Measurements from ENCODE around the gene KLF16.

KLF16 gene

GRCh38 chr19:1818549-1819195 is 44.7 kb downstream of the KLF16 start:
- DNase-seq = no peak

GRCh38 chr19:1817553-1818179 is 45.7 kb downstream of the KLF16 start:
- no peak for DNase-seq

DNA sequence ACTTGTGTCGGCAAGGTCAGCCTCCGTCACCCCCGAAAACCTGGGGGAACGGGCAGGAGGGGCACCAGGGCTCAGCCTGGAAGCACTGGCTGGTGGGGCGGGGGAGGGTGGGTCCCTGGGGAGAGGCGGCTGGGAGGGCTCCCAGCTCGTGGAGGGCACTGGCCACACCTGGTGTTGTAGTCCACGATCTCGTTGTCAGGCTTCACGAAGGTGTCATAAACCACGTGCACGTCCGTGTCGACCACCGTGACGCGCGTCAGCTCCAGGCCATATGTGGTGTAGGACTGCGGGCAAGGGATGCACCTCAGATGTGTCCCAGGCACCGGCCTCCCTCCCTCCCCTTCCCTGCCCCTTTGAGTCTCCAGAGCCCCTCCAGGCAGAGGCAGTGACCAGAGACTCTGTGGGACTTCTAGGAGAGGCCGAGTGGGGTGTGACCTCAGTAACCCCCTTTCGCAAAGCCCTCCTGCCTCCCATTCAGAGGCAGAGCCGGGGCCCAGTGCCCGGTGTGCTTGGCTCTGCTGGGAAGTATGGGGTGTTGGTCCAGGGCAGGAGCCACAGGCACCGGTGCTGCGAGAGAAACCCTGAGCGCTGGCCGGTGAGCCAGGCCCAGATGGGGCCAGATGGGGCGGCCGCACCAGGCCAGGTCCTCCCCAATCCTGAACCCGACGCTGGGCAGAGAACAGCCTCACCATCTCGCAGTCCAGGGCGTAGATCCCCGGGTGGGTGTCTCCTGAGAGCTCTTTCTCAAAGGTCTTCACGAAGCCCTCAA is 46.7 kb downstream of the KLF16 start:
- DNase-seq = no peak

GRCh38 chr19:1815605-1816529 is 47.5 kb downstream of the KLF16 start:
- DNase-seq = no peak

GRCh38 chr19:1814833-1815604 is 48.4 kb downstream of the KLF16 start:
- no peak for DNase-seq

DNA sequence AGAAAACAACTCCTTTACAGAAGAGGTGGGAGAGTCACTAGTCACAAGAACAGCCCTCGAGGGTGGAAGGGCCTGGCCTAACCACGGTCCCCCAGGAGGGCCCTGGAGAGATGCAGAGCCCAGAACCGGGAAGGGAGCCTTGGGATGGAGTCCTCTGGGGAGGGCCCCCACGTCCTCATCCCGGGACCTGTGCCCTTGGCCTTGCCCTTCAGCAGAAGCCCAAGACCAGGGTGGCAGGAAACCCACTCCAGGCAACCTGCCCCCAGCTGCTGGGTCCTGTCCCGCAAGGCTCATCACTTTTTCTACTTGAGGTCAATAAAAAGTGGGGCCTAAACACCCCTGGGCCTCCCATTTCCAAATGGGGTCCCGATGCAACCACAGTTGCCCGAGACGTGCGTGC is 49.0 kb downstream of the KLF16 start:
- DNase-seq = no peak

DNA sequence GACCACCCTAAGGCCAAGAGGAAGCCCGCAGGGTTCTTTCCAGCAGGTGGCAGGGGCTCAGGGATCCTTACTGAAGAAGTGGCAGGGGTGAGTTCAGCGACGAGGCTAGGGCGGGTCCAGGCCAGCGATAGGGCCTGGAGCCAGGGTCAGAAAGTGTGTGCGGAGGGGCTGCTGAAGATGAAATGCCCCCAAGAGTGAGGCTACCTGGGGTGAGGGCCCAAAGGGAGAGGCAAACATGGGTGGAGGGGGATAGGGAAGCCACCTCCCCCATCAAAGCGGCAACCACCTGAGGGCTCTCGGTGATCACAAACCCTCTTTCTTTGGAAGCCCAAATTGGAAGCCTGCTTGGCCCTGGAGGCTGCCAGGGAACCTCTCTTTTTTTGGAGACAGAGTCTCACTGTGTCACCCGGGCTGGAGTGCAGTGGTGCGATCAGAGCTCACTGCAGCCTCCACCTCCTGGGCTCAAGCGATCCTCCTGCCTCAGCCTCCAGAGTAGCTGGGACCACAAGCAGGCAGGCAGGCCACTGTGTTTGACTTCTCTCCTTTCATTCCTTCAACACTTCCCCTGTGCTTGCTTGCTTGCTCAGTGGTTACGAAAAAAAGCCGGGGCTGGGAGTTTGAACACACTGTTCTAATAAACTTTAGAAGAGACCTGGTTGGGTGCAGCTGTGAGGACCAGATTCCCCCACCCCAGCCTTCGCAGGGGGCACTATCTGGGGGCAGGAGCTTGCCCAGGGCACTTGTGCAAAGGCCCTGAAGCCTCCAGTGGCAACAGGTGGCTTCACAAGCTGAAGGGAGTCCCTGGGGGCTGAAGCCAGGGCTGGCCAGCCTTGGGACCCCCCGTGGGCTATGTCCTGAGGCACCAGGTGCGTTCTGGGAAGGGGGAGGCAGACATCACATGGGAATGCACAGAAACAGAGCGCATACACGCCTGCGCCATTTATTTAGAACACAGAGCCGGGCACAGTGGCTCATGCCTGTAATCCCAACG is 49.9 kb downstream of the KLF16 start:
- DNase-seq = no peak

DNA sequence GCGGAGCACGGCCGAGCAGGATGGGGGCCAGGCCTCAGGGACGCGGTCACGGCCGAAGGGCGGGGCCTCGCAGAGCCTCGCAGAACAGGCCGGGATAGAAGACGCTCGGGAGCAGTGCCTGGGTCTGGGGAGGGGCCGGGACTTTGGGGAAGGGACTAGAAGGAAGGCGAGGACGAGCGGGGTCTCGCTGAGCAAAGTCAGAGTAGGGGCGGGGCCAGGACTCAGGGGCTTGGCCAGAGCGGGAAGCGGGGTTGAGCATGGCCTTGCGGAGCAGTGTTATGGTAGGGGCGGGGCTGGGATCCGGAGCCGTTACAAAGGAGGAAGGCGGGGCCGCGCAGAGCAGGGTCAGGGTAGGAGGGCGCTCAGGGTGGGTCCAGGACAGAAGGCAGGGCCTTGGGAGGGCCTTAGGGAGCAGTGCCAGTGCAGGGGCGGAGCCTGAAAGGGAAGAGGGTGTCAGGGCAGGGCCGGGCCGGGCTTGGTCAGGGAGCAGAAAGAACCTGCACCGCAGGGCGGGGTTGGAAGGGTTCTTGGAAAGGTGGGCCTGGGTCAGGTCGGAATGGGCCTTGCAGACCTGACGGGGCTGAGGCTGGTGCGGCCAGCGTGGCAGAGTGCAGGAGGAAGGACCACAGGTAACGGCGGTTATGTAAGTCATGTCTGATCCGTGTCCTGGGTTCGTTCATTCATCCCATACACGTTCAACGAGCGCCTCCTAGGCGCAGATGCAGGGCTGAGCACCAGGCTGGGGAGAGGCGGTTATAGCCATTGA is 50.8 kb downstream of the KLF16 start:
- DNase-seq = peak; percentile 98

- DNase-seq = no peak
These were observed 51.4 kb downstream of the KLF16 start, which contains the start of gene ATP8B3 for GRCh38 chr19:1811942-1812425. TSS of gene ATP8B3 (minus strand) at chr19:1812276. CDS start at chr19:1811736, 540 bp downstream.

DNA sequence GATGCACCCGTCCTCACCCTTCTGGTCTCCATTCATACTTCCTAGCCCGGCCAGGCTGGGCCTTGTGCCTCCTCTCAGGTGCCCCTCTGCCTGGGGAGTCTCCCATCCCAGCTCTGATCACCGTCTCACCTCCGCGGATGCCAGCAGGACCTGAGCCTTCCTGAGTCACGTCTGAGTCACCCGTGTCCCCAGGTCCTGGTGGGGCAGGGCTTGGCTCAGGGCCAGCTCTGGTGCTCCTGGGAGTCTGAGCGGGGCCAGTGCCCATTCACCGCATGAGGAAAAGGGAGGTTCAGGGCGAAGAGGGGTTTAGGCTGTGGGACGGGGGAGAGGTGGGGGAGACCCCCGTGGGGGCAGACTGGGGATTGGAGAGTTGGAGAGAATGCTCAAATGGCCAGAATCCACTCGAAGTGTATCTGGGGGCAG is 51.9 kb downstream of the KLF16 start:
- DNase-seq = no peak

DNA sequence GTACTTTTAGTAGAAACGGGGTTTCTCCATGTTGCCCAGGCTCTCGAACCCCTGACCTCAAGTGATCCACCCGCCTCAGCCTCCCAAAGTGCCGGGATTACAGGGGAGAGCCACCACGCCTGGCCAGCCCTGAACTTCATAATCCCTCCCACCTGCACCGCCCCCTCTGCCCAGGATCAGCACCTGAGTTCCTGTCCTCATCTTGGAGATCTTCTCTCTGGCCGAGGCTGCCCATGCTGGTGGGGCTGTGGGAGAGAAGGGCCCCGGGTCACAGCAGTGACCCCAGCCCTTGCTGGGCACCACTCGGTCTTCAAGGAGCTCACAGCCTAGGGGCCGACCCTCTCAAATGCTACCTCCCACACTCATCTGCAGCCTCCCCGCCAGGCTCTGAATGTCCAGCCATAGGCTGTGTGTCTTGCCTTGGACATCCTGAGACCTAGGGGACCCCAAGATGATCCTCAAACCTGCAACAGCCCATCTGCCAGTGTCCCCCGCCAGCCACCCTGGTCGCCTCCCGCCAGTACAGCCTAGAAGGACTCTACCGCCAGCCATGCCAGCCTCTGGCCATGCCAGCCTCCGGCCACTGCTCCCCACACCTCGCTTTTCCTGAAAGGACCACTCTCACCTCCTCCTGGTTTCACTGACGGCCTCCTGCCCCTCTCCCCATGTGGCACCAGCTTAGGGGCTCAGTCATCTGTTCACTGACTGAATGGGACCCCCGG is 52.8 kb downstream of the KLF16 start:
- no peak for DNase-seq

DNA sequence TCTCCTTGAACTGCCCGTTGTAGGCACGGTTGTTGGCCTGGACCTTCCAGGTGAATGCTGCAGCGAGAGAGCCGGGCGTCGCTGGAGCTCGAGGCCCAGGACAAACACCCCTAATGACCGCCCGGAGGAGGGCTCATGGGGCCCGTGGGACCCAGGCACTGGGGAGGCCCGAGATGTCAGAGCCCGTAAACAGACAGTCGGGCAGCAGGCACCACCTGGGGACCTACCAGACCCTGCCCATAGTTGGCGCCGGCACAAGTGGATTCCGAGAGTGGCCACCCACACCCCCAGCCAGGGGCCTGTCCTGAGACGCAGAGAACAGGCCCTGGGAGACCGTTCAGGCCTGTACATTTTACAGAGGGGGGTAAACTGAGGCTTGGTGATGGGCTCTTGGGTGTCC is 53.7 kb downstream of the KLF16 start:
- no peak for DNase-seq

DNA sequence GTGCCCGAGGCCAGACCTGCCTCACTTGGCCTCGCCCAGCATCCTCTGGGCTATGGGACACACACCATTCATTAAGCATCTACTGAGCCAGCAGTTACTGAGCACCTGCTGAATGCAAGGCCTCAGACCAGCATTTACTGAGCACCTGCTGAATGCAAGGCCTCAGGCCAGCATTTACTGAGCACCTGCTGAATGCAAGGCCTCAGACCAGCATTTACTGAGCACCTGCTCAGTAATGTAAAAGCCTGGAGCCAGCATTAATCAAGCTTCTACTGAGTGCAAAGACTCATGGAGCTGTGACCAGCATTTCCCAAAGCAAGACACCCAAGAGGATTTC is 55.0 kb downstream of the KLF16 start:
- no peak for DNase-seq

DNA sequence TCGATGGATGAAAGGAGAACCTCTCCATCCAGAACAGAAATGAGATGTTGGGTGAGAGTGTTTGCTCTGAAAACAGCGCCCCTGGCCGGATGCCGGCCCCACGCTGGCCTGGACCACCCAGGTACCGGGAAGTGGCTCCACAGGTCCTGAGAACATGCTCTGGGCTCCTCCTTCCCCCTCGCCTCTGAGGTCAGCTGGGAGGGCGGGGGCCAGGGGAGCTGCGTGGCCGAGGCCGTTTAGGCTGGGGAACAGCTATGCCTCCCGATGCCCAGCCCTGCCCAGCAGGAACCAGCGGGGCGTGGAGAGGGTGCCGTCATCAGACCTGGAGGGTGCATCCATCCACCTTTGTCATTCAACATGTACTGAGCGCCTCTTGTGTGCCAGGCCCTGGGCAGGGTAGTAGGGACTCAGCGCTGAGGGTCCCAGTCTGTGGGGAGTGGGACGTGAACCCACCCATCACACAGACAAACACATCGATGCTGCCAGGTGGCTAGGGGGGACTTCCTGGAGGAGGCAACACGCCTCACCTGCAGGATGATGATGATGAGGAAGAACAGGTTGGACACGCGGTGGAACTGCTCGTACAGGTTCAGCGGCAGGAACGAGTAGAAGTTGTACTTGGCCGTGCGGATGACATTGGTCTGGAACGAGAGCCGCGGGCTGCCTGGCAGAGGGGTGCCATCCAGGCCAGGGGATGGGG is 55.5 kb downstream of the KLF16 start:
- DNase-seq = no peak

DNA sequence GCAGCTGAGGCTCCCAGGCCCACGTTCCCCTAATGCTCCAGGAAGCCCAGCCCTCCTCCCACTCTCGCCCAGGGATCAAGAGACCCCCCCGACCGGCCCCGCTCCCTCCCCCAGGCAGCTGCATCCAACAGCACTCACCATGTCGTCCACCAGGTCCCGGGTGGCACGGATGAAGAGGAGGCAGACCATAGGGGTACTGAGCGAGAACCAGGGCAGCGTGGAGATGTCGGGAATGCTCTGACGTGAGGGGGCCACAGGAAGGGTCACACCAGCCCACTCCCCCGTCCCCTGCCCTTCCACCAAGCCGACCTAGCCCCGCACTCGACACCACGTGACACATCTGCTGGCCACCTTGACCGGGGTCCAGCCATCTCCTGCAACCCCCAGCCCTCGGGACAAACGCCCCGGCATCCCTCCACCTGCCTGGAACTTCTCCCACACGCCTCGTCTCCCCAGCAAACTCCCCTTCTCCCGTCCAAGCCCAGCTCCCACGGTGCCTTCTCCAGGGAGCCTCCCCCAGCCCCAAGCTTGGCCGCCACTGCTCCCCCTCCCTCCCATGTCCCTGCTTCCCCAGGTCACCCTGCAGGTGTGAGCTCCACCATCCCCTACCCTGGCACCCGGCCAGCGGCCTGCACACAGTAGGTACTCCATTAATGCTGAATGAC is 56.2 kb downstream of the KLF16 start:
- DNase-seq = no peak

DNA sequence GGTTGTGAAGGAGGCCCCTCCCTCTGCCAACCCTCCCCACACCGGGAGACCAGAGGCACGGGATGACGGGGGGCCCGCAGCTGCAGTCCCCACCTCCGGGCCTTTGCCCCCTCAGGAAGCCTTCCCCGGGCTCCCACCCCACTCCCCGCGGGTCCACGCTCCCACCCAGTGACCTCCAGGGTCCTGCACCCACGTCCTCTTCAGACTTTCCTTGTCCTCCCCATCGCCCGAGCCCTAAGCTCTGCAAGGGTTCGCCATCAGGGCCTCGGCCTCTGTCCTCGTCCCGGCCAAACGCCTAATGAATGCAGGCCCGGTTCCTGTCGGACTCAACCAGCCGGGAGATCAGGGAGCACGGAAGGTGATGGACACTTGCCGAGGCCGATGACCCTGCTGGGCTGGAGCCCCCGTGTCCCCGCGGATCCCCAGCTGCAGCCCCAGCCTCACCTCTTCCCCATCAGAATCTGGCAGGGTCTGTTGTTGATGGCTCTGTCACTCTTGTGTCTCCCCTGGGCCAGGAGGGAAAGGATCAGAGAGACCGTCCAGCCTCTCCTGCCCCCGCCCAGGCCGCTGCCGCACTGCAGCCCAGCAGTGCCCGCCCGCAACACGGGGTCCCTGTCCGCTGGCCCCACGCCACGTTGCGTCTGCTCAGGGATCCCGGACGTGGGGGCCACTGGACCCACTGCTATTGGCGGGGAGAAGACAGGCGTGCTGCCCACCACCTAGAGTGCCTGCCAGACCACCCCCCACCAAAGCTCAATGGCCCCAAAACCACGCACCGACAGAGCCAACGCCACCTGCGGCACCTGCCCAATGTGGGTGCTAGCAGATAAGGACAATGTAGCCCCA is 57.0 kb downstream of the KLF16 start:
- no peak for DNase-seq
